Central memory CD8-positive, alpha-beta T cell (primary cell): ENCODE data around the gene GALK1.
"Not testable (repeated sequence)": the region's sequence is repeated elsewhere in the genome, so short reads cannot be mapped to it uniquely, and the experiment has no call there.

Experiments used
- ATAC-seq: fragments of 150-1000 bp; cut with Tn5 transposase; replicated peaks from 2 replicates; pipeline ENCODE4 v1.10.0; 2022; ENCODE audit warnings: mild to moderate bottlenecking, moderate FRiP score, moderate number of reproducible peaks; ENCODE audit not compliant: poor library complexity, severe bottlenecking; ENCODE audit errors: extremely low read depth
- DNase-seq, 2 donors: peaks; one replicate each; pipeline ENCODE4 v3.0.0; 2021; ENCODE audit warnings: low spot score in 2 of 2
- H3K27ac Mint-ChIP-seq: one replicate; pipeline ENCODE4 v1.8.0; 2022; ENCODE audit warnings: low read depth, mild to moderate bottlenecking, moderate library complexity, mixed read lengths
- H3K27me3 Mint-ChIP-seq: one replicate; pipeline ENCODE4 v1.8.0; 2022; ENCODE audit warnings: mixed read lengths
- H3K36me3 Mint-ChIP-seq: one replicate; pipeline ENCODE4 v1.8.0; 2022; ENCODE audit warnings: mild to moderate bottlenecking, moderate library complexity, mixed read lengths; ENCODE audit not compliant: insufficient read depth
- H3K4me1 Mint-ChIP-seq: one replicate; pipeline ENCODE4 v1.8.0; 2022; ENCODE audit warnings: mixed read lengths
- H3K4me3 Mint-ChIP-seq: one replicate; pipeline ENCODE4 v1.8.0; 2022; ENCODE audit warnings: mild to moderate bottlenecking, moderate library complexity, mixed read lengths
- H3K9me3 Mint-ChIP-seq: one replicate; pipeline ENCODE4 v1.8.0; 2022; ENCODE audit warnings: mixed read lengths

Gene GALK1

DNA sequence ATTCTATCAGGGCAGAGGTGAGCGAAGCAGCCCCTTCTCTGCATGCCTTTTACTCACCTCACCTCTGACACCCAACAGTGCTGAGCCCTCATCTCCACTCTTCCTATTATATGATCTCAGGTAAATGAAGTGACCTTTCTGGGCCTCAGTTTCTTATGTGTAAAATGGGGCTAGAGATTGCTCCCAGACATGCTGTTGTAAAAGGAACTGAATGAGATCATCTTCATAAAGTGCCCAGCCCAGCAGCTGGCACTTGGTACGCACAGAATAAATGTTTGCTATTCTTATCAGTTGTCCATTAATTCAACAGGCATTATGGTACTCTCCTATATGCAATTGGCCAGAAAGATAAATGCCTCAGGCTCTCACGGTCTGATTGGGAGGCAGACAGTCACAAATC, 4.5 kb upstream of the GALK1 start:
- Mint-ChIP-seq H3K27me3 (no peaks in the 10 kb centered on the region), H3K4me3 (no peak overlapping the region), H3K27ac (peak overlapping the region; percentile 16), H3K4me1 (peaks cover 2% of the 10 kb centered on the region), H3K36me3 (peaks cover 11% of the 10 kb centered on the region), H3K9me3 (no peaks in the 10 kb centered on the region)
- ATAC-seq, result no peak
- DNase-seq, result no peak

DNA sequence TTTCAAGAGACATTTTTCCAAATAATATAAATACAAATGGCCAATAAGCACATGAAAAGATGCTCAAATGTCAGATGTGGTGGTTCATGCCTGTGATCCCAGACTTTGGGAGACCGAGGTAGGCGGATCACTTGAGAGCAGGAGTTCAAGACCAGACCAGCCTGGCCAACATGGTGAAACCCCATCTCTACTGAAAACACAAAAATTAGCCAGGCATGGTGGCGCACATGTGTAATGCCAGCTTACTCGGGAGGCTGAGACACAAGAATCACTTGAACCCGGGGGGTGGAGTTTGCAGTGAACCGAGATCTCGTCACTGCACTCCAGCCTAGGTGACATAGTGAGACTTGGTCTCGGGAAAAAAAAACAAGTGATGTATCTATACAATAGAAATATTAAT, 2.9 kb upstream of the GALK1 start:
- Mint-ChIP-seq H3K4me1 (peaks cover 15% of the 10 kb centered on the region), H3K4me3 (no peak overlapping the region), H3K27me3 (no peaks in the 10 kb centered on the region), H3K36me3 (peaks cover 2% of the 10 kb centered on the region), H3K9me3 (no peaks in the 10 kb centered on the region), H3K27ac (no peak overlapping the region)
- DNase-seq, result no peak
- no peak for ATAC-seq

DNA sequence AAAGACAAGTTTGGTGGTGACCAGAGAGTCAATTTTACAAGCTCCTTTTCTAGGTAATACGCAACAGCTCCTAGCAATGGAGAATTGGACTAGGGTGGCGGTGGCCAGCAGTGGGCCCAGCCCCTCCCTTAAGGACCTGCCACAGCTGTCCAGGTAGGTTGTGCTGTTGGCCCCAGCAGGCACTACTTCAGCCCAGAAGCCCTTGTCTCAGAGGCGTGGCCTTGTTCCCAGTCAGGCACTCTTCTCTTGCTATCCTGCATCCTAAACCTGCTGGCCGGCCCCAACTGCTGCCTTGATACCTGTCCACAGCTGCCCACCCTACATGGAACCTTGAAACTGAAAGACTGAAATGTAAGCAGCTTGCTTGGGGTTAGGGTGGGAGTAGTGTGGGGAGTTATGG, 989 bp upstream of the GALK1 start:
- DNase-seq, result no peak
- H3K4me3 Mint-ChIP-seq, result peak overlapping the region; percentile 69

DNA sequence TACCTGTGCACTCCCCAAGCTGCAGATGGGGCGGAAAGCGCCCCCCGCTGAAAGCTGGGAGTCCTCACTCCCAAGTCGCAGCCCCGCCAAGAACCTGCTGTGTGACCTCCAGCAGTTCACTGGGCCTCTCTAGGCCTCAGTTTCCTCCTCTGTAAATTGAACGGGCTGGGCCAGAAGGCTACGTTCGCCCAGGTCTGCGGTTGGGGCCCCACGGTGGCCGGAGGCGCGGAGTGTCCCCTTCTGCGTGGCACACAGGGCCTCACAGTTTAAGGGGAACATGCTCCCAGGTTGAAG, 628 bp downstream of the GALK1 start:
- DNase-seq (no peak), ATAC-seq (no peak)
- Mint-ChIP-seq H3K4me3 (peak overlapping the region; percentile 69), H3K9me3 (no peaks in the 10 kb centered on the region), H3K36me3 (peaks cover 2% of the 10 kb centered on the region), H3K27me3 (no peaks in the 10 kb centered on the region), H3K27ac (no peak overlapping the region), H3K4me1 (peaks cover 22% of the 10 kb centered on the region)

More for the DNA sequence above, 989 bp upstream of the GALK1 start:
- ATAC-seq, result no peak
- Mint-ChIP-seq H3K27me3 (no peaks in the 10 kb centered on the region), H3K9me3 (no peaks in the 10 kb centered on the region), H3K27ac (no peak overlapping the region), H3K4me1 (peaks cover 22% of the 10 kb centered on the region), H3K36me3 (peaks cover 2% of the 10 kb centered on the region)

DNA sequence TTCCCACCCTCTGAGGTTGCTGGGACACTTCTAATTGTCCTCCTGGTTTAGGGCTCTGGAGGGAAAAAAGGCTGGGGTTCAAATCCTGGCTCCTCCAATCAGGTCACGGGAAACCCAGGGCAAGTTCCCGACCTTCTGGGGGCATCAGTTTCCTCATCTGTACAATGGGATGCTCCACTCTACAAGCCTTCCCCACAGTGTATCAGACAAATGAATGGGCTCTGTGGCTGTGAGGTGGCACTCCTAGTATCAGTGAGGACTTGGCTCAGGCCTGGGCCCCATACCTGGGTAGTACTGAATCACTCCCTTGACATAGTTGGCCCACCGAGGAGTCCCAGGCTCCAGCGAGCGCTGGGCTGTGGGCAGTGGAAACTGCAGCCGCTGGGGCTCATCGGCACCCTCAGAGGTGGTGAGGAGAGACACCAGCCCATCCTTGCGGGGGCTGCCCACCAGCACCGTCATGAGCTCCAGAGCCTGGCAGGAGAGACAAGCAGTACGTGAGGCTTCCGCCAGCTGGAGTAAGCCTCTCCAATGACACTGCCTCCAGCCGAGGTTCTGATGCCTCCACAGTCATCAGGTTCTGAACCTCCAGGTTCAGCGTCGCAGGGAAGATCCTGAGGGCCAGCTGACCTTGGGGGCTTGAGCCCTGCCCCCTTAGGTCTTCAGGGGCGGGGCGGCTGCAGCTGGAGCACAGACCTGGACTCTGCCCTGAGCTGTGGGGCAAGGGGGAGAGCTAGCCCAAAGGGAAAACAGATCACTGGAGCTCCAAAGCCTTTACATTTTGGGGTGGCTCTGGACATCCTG, 1.2 kb downstream of the GALK1 start:
- peak overlapping the region; percentile 69 for H3K4me3 Mint-ChIP-seq
- no peak overlapping the region for H3K27ac Mint-ChIP-seq
- peaks cover 22% of the 10 kb centered on the region for H3K4me1 Mint-ChIP-seq
- peaks cover 2% of the 10 kb centered on the region for H3K36me3 Mint-ChIP-seq
- ATAC-seq (peak; percentile 1), DNase-seq (no peak)
- no peaks in the 10 kb centered on the region for H3K27me3 Mint-ChIP-seq
- no peaks in the 10 kb centered on the region for H3K9me3 Mint-ChIP-seq

DNA sequence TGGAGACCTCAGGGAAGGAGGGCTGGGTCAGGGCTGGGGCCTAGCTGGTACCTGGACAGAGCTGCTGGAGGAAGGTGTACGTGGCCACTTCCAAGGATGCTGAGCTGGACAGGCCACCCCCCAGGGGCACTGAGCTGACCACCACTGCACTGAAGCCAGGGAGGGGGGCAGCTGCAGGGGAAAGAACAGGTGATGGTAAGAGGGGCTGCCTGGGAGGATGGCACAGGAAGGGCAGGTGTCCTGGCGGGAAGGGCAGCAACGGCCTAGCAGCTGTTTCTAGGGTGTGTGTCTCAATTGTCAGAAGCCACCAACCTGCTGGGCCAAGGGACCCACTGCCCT, 1.8 kb downstream of the GALK1 start:
- H3K27me3 Mint-ChIP-seq, result no peaks in the 10 kb centered on the region
- peak overlapping the region; percentile 63 for H3K4me3 Mint-ChIP-seq
- peaks cover 2% of the 10 kb centered on the region for H3K36me3 Mint-ChIP-seq
- no peaks in the 10 kb centered on the region for H3K9me3 Mint-ChIP-seq
- no peak overlapping the region for H3K27ac Mint-ChIP-seq
- ATAC-seq, result no peak
- DNase-seq, result no peak
- H3K4me1 Mint-ChIP-seq, result peaks cover 22% of the 10 kb centered on the region

DNA sequence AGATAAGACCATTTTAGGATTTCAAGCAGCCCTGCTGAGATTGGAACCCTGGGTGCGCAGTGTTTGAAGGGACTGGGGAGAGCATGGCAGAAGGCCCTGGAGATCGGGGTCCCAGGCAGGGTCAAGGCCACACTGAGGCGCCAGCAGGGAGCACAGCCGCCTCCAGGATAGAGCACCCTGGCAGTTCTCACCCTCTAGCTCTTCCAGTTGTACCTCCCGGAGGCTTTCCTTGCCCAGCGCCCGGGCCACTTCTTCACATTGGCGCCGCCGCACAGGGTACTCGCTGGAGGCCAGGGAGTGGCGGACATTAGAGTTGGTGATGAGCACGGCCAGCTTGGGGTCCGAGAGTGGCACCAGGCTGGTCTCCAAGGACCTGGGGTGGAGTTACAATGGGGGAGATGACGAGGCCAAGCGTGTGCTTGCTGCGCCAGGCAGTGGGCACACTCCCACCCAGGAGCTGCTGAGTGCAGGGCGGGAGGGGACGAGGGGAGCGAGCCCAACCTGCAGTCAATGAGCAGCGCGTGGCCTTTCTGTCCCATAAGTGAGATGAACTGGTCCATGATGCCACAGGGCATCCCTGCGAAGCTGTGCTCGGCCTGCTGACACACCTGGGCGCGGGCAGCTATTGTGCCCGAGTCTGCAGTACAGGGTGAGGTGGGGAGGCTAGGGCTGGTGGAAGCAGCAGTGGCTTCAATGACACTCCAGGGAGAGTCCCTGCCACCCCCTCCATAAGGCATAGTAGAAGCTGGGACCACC, 2.3 kb downstream of the GALK1 start:
- peaks cover 22% of the 10 kb centered on the region for H3K4me1 Mint-ChIP-seq
- DNase-seq (no peak), ATAC-seq (no peak)
- peaks cover 2% of the 10 kb centered on the region for H3K36me3 Mint-ChIP-seq
- no peaks in the 10 kb centered on the region for H3K9me3 Mint-ChIP-seq
- peak overlapping the region; percentile 51 for H3K27ac Mint-ChIP-seq
- H3K4me3 Mint-ChIP-seq, result peak overlapping the region; percentile 63
- H3K27me3 Mint-ChIP-seq, result no peaks in the 10 kb centered on the region

DNA sequence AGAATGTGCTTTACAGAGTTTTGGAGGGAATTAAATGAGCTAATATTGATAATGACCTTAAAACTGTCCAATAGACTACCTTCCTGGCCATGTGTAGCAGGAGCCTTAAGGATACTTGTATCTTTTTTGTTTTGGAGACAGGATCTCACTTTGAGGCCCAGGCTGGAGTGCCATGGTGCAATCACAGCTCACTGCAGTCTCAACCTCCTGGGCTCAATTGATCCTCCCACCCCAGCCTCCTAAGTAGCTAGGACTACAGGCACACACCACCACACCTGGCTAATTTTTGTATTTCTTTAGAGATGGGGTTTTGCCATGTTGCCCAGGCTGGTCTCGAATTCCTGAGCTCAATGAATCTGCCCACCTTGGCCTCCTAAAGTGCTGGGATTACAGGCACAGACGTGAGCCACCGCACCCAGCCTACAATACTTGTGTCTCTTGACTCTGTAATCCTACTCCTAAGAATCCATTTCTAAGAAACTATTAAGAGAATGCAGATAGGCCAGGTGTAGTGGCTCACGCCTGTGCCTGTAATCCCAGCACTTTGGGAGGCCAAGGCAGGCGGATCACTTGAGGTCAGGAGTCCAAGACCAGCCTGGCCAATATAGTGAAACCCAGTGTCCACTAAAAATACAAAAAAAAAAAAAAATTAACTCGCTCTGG, 4.9 kb downstream of the GALK1 start:
- not testable (repeated sequence) for H3K9me3 Mint-ChIP-seq, H3K36me3 Mint-ChIP-seq, H3K27ac Mint-ChIP-seq, H3K4me3 Mint-ChIP-seq, H3K27me3 Mint-ChIP-seq, ATAC-seq, DNase-seq
- H3K4me1 Mint-ChIP-seq, result peaks cover 23% of the 10 kb centered on the region

DNA sequence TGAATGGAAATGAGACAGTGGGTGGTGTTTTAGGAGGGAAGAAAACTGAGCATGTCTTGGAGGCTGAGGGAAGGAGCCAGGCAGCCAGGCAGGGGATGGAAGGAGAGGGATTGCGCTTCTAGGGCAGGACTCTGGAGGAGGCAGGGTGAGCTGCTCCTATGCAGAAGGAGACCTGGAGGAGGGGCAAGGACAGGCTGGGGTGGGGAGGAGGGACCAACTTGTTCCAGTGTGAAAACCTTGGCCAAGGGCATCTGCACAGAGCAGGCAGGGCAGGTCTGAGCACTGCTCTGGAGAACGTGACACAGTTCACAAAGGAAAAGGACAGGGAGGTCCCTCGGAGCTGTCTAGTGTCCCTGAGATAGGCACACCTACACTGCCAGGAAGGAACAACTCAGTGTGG, 5.5 kb downstream of the GALK1 start:
- DNase-seq (no peak), ATAC-seq (no peak)
- H3K9me3 Mint-ChIP-seq, result no peaks in the 10 kb centered on the region
- peaks cover 1% of the 10 kb centered on the region for H3K36me3 Mint-ChIP-seq
- no peaks in the 10 kb centered on the region for H3K27me3 Mint-ChIP-seq
- no peak overlapping the region for H3K27ac Mint-ChIP-seq
- peaks cover 27% of the 10 kb centered on the region for H3K4me1 Mint-ChIP-seq
- H3K4me3 Mint-ChIP-seq, result no peak overlapping the region

DNA sequence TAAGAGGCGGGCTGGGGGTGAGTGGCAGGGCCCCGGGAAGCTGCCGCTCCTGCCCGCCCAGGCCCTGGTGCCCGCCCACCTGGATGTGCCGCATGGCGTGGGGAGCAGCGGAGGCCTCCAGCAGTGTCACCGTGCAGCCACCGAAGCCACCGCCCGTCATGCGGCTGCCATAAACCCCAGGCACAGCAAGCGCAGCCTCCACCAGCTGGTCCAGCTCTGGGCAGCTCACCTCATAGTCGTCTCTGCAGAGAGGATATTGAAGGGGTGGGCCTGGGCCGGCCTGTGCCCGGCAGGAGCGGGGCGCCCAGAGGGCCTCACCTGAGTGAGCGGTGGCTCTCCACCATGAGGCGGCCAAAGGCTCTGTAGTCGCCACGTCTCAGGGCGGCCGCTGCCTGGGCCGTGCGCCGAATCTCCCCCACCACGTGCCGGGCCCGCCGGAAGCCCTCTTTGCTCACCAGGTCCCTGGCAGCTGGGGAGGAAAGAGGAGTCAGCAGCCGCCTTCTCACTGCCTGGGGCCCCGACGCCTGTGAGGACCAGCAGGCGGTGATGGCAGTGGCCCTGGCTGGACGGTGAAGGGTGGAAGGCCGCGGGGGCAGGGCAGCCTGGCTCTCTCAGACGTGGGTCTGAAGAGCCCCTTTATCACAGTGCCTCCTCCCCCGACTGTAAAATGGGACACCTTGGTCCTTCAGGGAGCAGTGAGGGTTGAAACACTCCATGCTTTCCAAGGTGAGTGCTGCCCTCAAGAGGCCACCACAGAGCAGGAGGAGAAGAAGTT, 6.7 kb downstream of the GALK1 start:
- peaks cover 2% of the 10 kb centered on the region for H3K36me3 Mint-ChIP-seq
- DNase-seq (no peak), ATAC-seq (no peak)
- H3K27ac Mint-ChIP-seq, result no peak overlapping the region
- H3K4me1 Mint-ChIP-seq, result peaks cover 20% of the 10 kb centered on the region
- H3K9me3 Mint-ChIP-seq, result no peaks in the 10 kb centered on the region
- no peak overlapping the region for H3K4me3 Mint-ChIP-seq
- H3K27me3 Mint-ChIP-seq, result no peaks in the 10 kb centered on the region

DNA sequence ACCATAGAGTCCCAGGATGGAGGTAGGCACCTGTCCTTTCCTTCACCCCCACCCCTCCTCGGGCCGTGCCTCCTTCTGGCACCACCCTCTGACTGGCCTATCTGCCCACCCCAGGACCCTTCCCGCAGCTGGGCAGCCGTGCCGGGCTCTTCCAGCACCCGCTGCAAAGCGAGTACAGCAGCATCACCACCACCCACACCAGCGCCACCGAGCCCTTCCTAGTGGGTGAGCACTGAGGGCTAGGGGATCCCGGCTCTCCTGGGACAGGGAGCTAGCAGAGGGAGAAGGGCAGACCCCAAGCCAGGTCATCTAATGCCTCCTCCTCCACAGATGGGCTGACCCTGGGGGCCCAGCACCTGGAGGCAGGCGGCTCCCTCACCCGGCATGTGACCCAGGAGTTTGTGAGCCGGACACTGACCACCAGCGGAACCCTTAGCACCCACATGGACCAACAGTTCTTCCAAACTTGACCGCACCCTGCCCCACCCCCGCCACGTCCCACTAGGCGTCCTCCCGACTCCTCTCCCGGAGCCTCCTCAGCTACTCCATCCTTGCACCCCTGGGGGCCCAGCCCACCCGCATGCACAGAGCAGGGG, 7.8 kb downstream of the GALK1 start:
- H3K4me3 Mint-ChIP-seq, result no peak overlapping the region
- H3K27ac Mint-ChIP-seq, result no peak overlapping the region
- peaks cover 2% of the 10 kb centered on the region for H3K36me3 Mint-ChIP-seq
- DNase-seq (no peak), ATAC-seq (no peak)
- no peaks in the 10 kb centered on the region for H3K27me3 Mint-ChIP-seq
- no peaks in the 10 kb centered on the region for H3K9me3 Mint-ChIP-seq
- H3K4me1 Mint-ChIP-seq, result peaks cover 13% of the 10 kb centered on the region

DNA sequence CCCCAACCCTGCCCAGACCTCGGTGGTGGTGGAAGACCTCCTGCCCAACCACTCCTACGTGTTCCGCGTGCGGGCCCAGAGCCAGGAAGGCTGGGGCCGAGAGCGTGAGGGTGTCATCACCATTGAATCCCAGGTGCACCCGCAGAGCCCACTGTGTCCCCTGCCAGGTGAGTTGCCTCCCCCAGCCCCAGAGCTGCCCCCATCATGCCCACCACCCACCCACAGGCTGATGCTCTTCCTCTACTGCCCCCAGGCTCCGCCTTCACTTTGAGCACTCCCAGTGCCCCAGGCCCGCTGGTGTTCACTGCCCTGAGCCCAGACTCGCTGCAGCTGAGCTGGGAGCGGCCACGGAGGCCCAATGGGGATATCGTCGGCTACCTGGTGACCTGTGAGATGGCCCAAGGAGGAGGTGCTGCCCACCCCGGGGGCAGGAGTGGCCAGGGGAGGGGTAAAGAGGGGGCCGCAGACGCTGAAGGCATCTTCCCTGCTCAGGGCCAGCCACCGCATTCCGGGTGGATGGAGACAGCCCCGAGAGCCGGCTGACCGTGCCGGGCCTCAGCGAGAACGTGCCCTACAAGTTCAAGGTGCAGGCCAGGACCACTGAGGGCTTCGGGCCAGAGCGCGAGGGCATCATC, 8.4 kb downstream of the GALK1 start:
- H3K4me3 Mint-ChIP-seq, result no peak overlapping the region
- peaks cover 13% of the 10 kb centered on the region for H3K4me1 Mint-ChIP-seq
- no peak for DNase-seq

More for the DNA sequence above, 8.4 kb downstream of the GALK1 start:
- no peak overlapping the region for H3K27ac Mint-ChIP-seq
- H3K27me3 Mint-ChIP-seq, result no peaks in the 10 kb centered on the region
- peaks cover 2% of the 10 kb centered on the region for H3K36me3 Mint-ChIP-seq
- H3K9me3 Mint-ChIP-seq, result no peaks in the 10 kb centered on the region
- no peak for ATAC-seq
